H1 (cell line): ENCODE results near the gene PLCL2. TPM values are rescaled to one million over a fixed set of nuclear protein-coding genes. Genes with fewer than 3 reads are reported as not detected.

Source experiments
- BCL11A ChIP-seq, 2 experiments: IDR thresholded peaks; one replicate each; pipeline ENCODE4 v1.6.1; 2011; ENCODE audit warnings: low read depth in 2 of 2, low read length in 2 of 2, mild to moderate bottlenecking in 2 of 2
- HDAC6 ChIP-seq: IDR thresholded peaks from one replicate; pipeline ENCODE4 v1.7.1; 2012; ENCODE audit warnings: low read depth, mild to moderate bottlenecking, inconsistent platforms, low read length, moderate library complexity
- PHF8 ChIP-seq: fragments of 200-600 bp; sonication (generic); conservative IDR thresholded peaks from 2 replicates; pipeline ENCODE4 v1.7.1; 2012; ENCODE audit warnings: low read depth, mild to moderate bottlenecking, inconsistent platforms, low read length, moderate library complexity
- RAD21 ChIP-seq, 2 experiments: IDR thresholded peaks in 1 of 2; conservative IDR thresholded peaks in 1 of 2; 2 replicates each; pipeline ENCODE4 v1.6.1; 2011; ENCODE audit warnings: low read depth in 2 of 2, low read length in 2 of 2, improper control_type of control experiment in 1 of 2, inconsistent platforms in 1 of 2, mild to moderate bottlenecking in 1 of 2, moderate library complexity in 1 of 2
- SIN3A ChIP-seq, 2 experiments: IDR thresholded peaks in 1 of 2; conservative IDR thresholded peaks in 1 of 2; 2 replicates each; pipeline ENCODE4 v1.6.1; 2011 to 2012; ENCODE audit warnings: low read length in 2 of 2, improper control_type of control experiment in 1 of 2, low read depth in 1 of 2, mild to moderate bottlenecking in 1 of 2
- polyA plus RNA-seq, 7 experiments: library from polyadenylated mRNA; depleted of rRNA in 3 of 7; stranded (reverse) in 5 of 7; unstranded in 2 of 7; fragments of >200 nt in 5 of 7; fragments of 200-250 nt in 2 of 7; gene quantifications; 1 replicate in 5 of 7; 2 replicates in 1 of 7; 4 replicates in 1 of 7; pipeline versions ENCODE4 v1.2.1 to v1.2.3, GENCODE V29; 2011 to 2013; ENCODE audit warnings: missing spikeins in 2 of 7, mixed read lengths in 2 of 7
- total RNA-seq: library from RNA; stranded (reverse); fragmentation: NEBNext Ultra II Directional; extraction: Animal tissue kit (Norgen Biotek cat#: 25700); gene quantifications from 2 replicates; pipeline ENCODE4 v1.2.1, GENCODE V29; 2021
- TF ChIP-seq, protein P1 (sequence below): fragments of 300-600 bp; sonication (generic); IDR thresholded peaks from 2 replicates; pipeline ENCODE4 v1.7.1; 2012; ENCODE audit warnings: low read length, moderate library complexity, mild to moderate bottlenecking, inconsistent platforms; ENCODE audit not compliant: insufficient replicate concordance

The PLCL2 gene
- total and polyA plus RNA-seq, 2 of the 8 experiments (the other 6 are each of a cell fraction or from before 2014, with no cell fraction given) = 3.5 to 6.8 TPM

- TF ChIP-seq, protein P1, sequence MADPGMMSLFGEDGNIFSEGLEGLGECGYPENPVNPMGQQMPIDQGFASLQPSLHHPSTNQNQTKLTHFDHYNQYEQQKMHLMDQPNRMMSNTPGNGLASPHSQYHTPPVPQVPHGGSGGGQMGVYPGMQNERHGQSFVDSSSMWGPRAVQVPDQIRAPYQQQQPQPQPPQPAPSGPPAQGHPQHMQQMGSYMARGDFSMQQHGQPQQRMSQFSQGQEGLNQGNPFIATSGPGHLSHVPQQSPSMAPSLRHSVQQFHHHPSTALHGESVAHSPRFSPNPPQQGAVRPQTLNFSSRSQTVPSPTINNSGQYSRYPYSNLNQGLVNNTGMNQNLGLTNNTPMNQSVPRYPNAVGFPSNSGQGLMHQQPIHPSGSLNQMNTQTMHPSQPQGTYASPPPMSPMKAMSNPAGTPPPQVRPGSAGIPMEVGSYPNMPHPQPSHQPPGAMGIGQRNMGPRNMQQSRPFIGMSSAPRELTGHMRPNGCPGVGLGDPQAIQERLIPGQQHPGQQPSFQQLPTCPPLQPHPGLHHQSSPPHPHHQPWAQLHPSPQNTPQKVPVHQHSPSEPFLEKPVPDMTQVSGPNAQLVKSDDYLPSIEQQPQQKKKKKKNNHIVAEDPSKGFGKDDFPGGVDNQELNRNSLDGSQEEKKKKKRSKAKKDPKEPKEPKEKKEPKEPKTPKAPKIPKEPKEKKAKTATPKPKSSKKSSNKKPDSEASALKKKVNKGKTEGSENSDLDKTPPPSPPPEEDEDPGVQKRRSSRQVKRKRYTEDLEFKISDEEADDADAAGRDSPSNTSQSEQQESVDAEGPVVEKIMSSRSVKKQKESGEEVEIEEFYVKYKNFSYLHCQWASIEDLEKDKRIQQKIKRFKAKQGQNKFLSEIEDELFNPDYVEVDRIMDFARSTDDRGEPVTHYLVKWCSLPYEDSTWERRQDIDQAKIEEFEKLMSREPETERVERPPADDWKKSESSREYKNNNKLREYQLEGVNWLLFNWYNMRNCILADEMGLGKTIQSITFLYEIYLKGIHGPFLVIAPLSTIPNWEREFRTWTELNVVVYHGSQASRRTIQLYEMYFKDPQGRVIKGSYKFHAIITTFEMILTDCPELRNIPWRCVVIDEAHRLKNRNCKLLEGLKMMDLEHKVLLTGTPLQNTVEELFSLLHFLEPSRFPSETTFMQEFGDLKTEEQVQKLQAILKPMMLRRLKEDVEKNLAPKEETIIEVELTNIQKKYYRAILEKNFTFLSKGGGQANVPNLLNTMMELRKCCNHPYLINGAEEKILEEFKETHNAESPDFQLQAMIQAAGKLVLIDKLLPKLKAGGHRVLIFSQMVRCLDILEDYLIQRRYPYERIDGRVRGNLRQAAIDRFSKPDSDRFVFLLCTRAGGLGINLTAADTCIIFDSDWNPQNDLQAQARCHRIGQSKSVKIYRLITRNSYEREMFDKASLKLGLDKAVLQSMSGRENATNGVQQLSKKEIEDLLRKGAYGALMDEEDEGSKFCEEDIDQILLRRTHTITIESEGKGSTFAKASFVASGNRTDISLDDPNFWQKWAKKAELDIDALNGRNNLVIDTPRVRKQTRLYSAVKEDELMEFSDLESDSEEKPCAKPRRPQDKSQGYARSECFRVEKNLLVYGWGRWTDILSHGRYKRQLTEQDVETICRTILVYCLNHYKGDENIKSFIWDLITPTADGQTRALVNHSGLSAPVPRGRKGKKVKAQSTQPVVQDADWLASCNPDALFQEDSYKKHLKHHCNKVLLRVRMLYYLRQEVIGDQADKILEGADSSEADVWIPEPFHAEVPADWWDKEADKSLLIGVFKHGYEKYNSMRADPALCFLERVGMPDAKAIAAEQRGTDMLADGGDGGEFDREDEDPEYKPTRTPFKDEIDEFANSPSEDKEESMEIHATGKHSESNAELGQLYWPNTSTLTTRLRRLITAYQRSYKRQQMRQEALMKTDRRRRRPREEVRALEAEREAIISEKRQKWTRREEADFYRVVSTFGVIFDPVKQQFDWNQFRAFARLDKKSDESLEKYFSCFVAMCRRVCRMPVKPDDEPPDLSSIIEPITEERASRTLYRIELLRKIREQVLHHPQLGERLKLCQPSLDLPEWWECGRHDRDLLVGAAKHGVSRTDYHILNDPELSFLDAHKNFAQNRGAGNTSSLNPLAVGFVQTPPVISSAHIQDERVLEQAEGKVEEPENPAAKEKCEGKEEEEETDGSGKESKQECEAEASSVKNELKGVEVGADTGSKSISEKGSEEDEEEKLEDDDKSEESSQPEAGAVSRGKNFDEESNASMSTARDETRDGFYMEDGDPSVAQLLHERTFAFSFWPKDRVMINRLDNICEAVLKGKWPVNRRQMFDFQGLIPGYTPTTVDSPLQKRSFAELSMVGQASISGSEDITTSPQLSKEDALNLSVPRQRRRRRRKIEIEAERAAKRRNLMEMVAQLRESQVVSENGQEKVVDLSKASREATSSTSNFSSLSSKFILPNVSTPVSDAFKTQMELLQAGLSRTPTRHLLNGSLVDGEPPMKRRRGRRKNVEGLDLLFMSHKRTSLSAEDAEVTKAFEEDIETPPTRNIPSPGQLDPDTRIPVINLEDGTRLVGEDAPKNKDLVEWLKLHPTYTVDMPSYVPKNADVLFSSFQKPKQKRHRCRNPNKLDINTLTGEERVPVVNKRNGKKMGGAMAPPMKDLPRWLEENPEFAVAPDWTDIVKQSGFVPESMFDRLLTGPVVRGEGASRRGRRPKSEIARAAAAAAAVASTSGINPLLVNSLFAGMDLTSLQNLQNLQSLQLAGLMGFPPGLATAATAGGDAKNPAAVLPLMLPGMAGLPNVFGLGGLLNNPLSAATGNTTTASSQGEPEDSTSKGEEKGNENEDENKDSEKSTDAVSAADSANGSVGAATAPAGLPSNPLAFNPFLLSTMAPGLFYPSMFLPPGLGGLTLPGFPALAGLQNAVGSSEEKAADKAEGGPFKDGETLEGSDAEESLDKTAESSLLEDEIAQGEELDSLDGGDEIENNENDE = no peak
- TF ChIP-seq PHF8 = no peak
- TF ChIP-seq BCL11A (IDR thresholded peaks at IDR 0.05; ENCODE audit: low read depth in 2 of 2, low read length in 2 of 2) = no peak
- TF ChIP-seq RAD21 (IDR thresholded peaks at IDR 0.05 in 1 of 2, conservative IDR thresholded peaks at IDR 0.05 in 1 of 2; ENCODE audit: low read depth in 2 of 2, low read length in 2 of 2) = no peak
- TF ChIP-seq HDAC6 = no peak
- TF ChIP-seq SIN3A (conservative IDR thresholded peaks at IDR 0.05 in 1 of 2, IDR thresholded peaks at IDR 0.05 in 1 of 2; ENCODE audit: low read depth in 1 of 2, low read length in 2 of 2) = no peak
Measured at GRCh38 chr3:16899919-16900318, 15.2 kb downstream of the PLCL2 start (continued).
